MM.1S (cell line): ENCODE measurements around the gene PXN.

Experiments used
- EZH2 ChIP-seq: fragments of 300-600 bp; sonication (generic); optimal IDR thresholded peaks from 2 replicates; pipeline ENCODE3; 2017; ENCODE audit warnings: low read depth, mild to moderate bottlenecking, antibody characterized with exemption, low read length, mixed read lengths
- EZH2phosphoT487 ChIP-seq: fragments of 300-600 bp; sonication (generic); IDR thresholded peaks from 2 replicates; pipeline ENCODE4 v1.6.1; 2018; ENCODE audit warnings: antibody characterized with exemption, low read length
- TF ChIP-seq, protein P1 (sequence below): fragments of 300-600 bp; sonication (generic); IDR thresholded peaks from 2 replicates; pipeline ENCODE4 v1.5.1; 2016; ENCODE audit warnings: antibody characterized with exemption, low read length, mixed read lengths

DNA sequence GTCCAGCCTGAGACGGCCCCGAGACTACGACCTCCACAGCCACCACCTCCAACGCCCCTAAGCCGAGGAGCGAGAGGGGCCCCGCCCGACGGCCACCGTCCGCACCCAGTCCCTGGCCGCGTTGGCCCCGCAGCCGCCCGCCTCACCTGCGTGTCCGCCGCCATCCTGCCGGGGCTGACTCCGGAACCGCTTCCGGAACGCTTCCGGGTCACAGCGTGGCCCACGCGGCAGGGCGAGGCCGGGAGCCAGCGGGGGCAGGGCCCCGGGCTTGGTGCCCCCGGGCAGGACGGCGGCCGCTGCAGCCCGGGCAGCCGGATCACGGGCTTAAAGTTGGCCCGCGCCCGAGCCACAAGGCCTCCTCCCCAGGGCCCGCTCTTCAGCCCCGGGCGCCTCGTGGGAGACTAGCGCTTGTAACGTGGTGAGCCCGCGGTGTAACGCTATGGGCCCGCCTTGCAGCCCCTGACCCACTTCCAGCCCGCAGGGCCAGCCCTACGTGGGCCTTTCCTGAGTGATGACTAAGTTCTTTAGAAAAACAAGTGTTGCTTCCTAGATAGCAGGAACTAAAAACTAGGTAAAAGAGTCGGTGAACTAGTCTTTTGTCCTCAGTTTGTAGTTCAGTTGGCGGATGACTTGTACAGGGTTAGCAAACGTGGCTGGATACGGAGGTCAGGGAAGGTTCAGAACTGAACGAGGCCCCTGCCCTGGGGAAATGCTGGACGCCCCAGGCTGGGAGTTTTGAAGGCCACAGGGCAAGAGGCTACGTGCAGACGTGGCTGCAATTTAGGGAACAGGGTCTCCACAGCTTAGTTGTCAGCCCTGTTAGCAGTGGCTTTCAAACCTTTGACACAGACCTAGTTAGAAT is 70.8 kb downstream of the PXN start, which contains the start of gene GCN1:
- TF ChIP-seq, protein P1, sequence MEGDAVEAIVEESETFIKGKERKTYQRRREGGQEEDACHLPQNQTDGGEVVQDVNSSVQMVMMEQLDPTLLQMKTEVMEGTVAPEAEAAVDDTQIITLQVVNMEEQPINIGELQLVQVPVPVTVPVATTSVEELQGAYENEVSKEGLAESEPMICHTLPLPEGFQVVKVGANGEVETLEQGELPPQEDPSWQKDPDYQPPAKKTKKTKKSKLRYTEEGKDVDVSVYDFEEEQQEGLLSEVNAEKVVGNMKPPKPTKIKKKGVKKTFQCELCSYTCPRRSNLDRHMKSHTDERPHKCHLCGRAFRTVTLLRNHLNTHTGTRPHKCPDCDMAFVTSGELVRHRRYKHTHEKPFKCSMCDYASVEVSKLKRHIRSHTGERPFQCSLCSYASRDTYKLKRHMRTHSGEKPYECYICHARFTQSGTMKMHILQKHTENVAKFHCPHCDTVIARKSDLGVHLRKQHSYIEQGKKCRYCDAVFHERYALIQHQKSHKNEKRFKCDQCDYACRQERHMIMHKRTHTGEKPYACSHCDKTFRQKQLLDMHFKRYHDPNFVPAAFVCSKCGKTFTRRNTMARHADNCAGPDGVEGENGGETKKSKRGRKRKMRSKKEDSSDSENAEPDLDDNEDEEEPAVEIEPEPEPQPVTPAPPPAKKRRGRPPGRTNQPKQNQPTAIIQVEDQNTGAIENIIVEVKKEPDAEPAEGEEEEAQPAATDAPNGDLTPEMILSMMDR, result no peak
- TF ChIP-seq EZH2phosphoT487 (no peak), EZH2 (no peak)
